ENCODE measurements around the gene CDH23.

DNA sequence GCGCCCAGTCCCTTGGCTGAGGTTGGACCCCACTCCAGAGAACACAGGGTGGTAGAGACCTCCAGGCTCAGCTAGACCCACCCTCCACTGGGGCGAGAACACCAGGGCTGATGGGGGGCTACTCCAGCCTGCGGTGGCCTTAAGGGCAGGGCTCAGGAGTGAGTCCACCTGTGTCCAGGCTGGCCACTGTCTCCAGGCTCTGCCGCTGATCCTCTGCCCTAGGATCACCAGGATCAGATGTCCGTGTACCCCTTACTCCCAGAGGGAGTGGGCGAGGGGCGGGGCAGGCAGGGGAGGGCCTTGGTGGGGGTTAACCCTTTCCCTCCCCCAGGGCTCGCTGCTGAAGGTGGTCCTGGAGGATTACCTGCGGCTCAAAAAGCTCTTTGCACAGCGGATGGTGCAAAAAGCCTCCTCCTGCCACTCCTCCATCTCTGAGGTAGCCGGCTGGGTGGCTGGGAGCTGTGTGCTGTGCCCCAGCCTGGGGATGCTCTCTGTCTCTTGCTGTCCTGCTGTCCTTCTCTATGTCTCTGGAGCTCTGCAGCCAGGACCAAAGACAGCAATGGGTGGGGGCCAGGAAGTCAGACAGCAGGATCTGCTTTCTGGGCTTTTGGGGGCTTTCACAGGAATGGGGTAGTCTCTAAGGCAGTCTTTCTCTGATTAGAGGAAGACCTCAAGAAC, 416.3 kb downstream of the CDH23 start:
- TF ChIP-seq, protein P1, sequence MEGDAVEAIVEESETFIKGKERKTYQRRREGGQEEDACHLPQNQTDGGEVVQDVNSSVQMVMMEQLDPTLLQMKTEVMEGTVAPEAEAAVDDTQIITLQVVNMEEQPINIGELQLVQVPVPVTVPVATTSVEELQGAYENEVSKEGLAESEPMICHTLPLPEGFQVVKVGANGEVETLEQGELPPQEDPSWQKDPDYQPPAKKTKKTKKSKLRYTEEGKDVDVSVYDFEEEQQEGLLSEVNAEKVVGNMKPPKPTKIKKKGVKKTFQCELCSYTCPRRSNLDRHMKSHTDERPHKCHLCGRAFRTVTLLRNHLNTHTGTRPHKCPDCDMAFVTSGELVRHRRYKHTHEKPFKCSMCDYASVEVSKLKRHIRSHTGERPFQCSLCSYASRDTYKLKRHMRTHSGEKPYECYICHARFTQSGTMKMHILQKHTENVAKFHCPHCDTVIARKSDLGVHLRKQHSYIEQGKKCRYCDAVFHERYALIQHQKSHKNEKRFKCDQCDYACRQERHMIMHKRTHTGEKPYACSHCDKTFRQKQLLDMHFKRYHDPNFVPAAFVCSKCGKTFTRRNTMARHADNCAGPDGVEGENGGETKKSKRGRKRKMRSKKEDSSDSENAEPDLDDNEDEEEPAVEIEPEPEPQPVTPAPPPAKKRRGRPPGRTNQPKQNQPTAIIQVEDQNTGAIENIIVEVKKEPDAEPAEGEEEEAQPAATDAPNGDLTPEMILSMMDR (IDR thresholded peaks at IDR 0.05): no peak
- TF ChIP-seq POLR2A (IDR thresholded peaks at IDR 0.05): no peak
